ENCODE data around the gene HARS1.
"Not testable (repeated sequence)": the region's sequence is repeated elsewhere in the genome, so short reads cannot be mapped to it uniquely, and the experiment has no call there.

Gene HARS1

GRCh38 chr5:140632366-140633020 lies 58.7 kb downstream of the HARS1 start:
- DNase-seq = no peak

- DNase-seq = no peak
These were observed 59.3 kb downstream of the HARS1 start for GRCh38 chr5:140631831-140632365.

- DNase-seq = peak; percentile 17
These were observed 60.1 kb downstream of the HARS1 start for GRCh38 chr5:140631036-140631417.

- DNase-seq = no peak
These were observed 60.7 kb downstream of the HARS1 start for GRCh38 chr5:140630292-140631035.

- DNase-seq = no peak
These were observed 62.5 kb downstream of the HARS1 start for GRCh38 chr5:140628711-140629110.

GRCh38 chr5:140627972-140628371 lies 63.2 kb downstream of the HARS1 start:
- DNase-seq = no peak

GRCh38 chr5:140624886-140625285 lies 66.3 kb downstream of the HARS1 start:
- not testable (repeated sequence) for DNase-seq

All from GF-D8 (cell line).